Right lobe of liver (tissue), 4 donors: ENCODE results near the gene OR8J3.

ENCODE experiments used
- CTCF ChIP-seq, 4 donors: fragments of 200-600 bp in 3 of 4; fragments of 450-650 bp in 1 of 4; IDR thresholded peaks; one replicate each; pipeline versions ENCODE4 v1.5.1 to v1.8.0; 2016 to 2022; ENCODE audit warnings: antibody characterized with exemption in 4 of 4, mild to moderate bottlenecking in 2 of 4
- POLR2A ChIP-seq: fragments of 450-650 bp; IDR thresholded peaks from one replicate; pipeline ENCODE4 v1.6.1; 2017; ENCODE audit warnings: antibody characterized with exemption, mild to moderate bottlenecking
- donor health status: DM: no; HTN: no; CAD: no.
- donor health status: DM: no; HTN: no; CAD: no.
- donor health status: DM: no; HTN: yes; CAD: no.

- TF ChIP-seq CTCF (IDR thresholded peaks at IDR 0.05), result no peak
- TF ChIP-seq POLR2A, result no peak
These were observed 47.0 kb downstream of the OR8J3 start, which contains the start of gene OR8I2 for GRCh38 chr11:56093008-56093407.
